GM13977 (cell line): Measurements from ENCODE around the gene CBFA2T2.
"Not testable (repeated sequence)": the region's sequence is repeated elsewhere in the genome, so short reads cannot be mapped to it uniquely, and the experiment has no call there.

Experiments used
- DNase-seq: peaks from one replicate; pipeline ENCODE4 v3.0.0; 2012; ENCODE audit warnings: low spot score
- in situ Hi-C: fragments of 300-500 bp; cut with MboI; formaldehyde crosslinking; loops from one replicate; pipeline ENCODE4 v1.12.0; 2022; ENCODE audit warnings: low sequenced_read_pairs, low pct_unique_long_range_greater_than_20kb, mixed read lengths, inconsistent platforms; ENCODE audit not compliant: unreplicated experiment
- TF ChIP-seq, protein P1 (sequence below): IDR thresholded peaks from 2 replicates; pipeline ENCODE4 v1.5.1; 2012; ENCODE audit warnings: mild to moderate bottlenecking, control low read depth; ENCODE audit not compliant: insufficient read depth; ENCODE audit errors: extremely low read depth, missing control alignments

The CBFA2T2 gene

DNA sequence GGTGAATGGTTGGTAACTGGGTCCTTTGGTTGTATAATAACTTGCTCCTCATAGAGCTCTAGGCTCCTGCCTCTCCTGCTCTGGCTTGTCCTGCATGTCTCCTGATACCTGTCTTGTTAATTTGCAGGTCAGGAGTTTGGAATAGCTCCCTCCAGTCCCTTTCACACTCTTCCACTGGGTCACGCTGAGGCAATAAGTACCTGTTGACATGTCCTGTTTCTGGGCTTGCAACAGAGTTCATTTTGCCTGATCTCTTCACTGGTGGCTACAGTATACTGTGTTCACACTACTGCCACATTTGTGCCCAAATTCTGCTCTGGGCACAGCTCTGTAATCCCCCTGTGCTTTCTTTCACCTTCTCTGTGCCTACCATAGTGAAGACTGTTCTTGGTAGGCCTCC is 146.9 kb downstream of the CBFA2T2 start:
- TF ChIP-seq, protein P1, sequence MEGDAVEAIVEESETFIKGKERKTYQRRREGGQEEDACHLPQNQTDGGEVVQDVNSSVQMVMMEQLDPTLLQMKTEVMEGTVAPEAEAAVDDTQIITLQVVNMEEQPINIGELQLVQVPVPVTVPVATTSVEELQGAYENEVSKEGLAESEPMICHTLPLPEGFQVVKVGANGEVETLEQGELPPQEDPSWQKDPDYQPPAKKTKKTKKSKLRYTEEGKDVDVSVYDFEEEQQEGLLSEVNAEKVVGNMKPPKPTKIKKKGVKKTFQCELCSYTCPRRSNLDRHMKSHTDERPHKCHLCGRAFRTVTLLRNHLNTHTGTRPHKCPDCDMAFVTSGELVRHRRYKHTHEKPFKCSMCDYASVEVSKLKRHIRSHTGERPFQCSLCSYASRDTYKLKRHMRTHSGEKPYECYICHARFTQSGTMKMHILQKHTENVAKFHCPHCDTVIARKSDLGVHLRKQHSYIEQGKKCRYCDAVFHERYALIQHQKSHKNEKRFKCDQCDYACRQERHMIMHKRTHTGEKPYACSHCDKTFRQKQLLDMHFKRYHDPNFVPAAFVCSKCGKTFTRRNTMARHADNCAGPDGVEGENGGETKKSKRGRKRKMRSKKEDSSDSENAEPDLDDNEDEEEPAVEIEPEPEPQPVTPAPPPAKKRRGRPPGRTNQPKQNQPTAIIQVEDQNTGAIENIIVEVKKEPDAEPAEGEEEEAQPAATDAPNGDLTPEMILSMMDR: no peak
- in situ Hi-C loops: no loop called here
- DNase-seq: no peak

DNA sequence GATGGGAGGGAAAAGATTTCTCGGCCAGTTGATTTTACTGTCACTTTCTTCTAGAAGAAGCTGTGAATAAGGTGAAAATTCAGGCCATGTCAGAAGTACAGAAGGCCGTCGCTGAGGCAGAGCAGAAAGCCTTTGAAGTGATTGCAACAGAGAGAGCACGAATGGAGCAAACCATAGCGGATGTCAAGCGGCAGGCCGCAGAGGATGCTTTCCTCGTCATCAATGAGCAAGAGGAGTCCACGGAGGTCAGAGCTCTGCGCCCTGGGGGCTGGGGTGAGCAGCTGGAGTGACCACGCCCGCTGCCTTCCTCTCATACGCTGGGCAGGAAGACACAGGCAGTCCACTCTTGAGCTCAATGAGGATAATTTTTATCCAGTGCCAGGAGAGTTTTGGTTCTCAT is 150.4 kb downstream of the CBFA2T2 start:
- no peak for DNase-seq
- TF ChIP-seq, protein P1: no peak
- in situ Hi-C loops: no loop called here

DNA sequence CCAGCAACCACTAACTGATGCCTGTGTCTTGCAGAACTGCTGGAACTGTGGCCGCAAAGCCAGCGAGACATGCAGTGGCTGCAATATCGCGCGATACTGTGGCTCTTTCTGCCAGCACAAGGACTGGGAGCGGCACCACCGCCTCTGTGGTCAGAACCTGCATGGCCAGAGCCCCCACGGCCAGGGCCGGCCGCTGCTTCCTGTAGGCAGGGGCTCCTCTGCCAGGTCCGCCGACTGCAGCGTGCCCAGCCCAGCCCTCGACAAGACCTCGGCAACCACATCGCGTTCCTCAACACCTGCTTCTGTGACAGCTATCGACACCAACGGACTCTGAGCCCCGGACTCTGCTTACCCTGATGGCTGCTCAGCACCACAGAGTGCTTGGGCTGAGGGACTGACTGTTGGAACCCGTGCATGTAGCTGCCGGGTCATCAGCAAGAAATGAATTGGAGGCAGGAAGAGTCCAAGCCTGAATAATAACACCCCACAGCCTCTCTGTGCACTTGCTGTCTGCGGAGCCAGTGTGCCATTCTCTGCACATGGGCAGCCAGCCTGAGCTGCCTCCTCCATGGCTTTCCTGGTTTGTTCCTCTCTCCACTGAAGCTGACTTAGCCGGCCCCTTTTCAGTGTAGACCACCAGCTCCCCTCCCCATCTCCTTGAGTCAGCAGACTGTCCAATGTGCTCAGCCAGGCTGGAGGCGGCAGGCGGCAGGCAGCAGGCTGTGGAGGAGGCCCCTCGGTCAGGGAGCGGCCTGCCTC is 154.6 kb downstream of the CBFA2T2 start:
- in situ Hi-C loops: no loop called here
- TF ChIP-seq, protein P1: no peak
- no peak for DNase-seq

DNA sequence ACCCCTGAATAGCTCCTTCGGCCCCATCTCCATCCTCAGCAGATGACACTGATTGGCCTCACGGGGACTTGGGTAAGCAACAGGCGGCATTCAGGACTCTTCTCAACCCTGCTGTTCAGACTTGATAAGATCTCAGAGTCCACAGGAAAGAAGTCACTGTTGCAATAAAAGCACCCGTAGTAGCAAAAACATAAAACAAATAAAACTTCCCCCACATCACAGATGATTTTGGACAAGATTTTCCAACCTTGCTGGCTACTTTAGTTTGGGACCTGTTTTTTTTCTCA is 155.1 kb downstream of the CBFA2T2 start:
- no peak for DNase-seq
- TF ChIP-seq, protein P1: no peak
- in situ Hi-C loops: no loop called here

DNA sequence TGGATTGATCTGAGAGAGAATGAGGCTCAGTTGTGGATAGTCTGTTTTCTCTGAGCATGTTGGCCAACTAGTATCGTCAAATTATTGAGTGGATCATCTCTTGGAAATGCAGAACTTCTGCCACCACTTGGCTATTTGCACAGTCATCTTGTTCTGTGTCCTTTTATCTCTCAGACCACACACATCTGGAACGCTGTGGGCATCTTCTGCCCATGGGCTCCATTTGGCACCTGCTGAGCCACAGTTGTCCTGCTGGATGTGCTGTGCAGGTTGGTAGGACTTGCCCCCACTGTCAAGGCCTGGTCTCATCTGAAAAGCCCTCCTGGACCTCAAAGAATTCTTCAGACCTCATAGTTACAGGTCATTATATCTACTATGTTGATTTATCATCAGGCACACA is 155.5 kb downstream of the CBFA2T2 start:
- no peak for DNase-seq
- TF ChIP-seq, protein P1: no peak
- in situ Hi-C loops: no loop called here

DNA sequence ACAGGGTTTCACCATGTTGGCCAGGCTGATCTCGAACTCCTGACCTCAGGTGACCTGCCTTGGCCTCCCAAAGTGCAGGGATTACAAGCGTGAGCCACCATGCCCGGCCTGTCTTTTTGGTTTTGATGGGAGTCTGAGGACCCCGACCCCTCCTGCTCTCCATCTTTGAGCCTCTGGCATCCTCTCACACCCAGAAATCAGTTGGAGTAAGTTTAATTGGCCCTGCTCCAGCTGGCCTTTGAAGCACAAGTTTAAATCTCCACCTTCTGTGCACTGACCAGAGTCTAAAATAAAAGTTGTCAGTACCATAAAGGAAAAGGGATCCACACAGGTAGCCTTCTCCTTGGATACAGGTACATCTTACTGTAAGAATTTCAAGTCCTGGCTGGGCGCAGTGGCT is 156.3 kb downstream of the CBFA2T2 start:
- TF ChIP-seq, protein P1: no peak
- no peak for DNase-seq
- in situ Hi-C loops: no loop called here

DNA sequence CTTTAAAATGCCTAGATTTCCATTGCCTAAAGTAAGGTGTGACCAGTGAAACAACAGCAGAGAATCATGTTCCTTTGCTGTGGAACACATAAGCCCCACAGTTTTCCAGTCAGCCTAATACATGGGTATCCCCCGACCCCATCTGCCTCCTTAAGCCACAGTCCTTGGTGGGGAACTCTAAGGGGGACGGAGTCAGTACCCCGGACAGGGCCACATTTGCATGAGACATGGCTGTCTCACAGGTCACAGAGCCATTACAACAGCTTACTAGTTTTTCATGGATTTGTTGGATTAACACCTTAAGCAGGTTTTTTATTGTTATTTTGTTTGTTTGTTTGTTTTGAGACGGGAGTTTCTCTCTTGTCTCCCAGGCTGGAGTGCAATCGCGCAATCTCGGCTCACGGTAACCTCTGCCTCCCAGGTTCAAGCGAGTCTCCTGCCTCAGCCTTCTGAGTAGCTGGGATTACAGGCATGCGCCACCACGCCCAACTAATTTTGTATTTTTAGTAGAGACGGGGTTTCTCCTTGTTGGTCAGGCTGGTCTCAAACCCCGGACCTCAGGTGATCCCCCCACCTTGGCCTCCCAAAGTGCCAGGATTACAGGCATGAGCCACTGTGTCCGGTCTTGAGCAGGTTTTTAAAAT is 157.2 kb downstream of the CBFA2T2 start:
- DNase-seq, in situ Hi-C loops: not testable (repeated sequence)
